Lower leg skin (tissue), 3 donors: ENCODE results near the gene OTULINL.

Experiments used
- POLR2A ChIP-seq, 2 donors: fragments of 450-650 bp; IDR thresholded peaks; one replicate each; pipeline ENCODE4 v1.6.1; 2016 to 2017; ENCODE audit warnings: antibody characterized with exemption in 2 of 2, mild to moderate bottlenecking in 1 of 2, moderate library complexity in 1 of 2
- TF ChIP-seq, protein P1 (sequence below), 3 donors: fragments of 450-650 bp; IDR thresholded peaks; one replicate each; pipeline ENCODE4 v1.5.1; 2016; ENCODE audit warnings: antibody characterized with exemption in 3 of 3, mild to moderate bottlenecking in 3 of 3, moderate library complexity in 2 of 3

GRCh38 chr5:14617441-14617840 lies 35.8 kb downstream of the OTULINL start:
- TF ChIP-seq, protein P1, sequence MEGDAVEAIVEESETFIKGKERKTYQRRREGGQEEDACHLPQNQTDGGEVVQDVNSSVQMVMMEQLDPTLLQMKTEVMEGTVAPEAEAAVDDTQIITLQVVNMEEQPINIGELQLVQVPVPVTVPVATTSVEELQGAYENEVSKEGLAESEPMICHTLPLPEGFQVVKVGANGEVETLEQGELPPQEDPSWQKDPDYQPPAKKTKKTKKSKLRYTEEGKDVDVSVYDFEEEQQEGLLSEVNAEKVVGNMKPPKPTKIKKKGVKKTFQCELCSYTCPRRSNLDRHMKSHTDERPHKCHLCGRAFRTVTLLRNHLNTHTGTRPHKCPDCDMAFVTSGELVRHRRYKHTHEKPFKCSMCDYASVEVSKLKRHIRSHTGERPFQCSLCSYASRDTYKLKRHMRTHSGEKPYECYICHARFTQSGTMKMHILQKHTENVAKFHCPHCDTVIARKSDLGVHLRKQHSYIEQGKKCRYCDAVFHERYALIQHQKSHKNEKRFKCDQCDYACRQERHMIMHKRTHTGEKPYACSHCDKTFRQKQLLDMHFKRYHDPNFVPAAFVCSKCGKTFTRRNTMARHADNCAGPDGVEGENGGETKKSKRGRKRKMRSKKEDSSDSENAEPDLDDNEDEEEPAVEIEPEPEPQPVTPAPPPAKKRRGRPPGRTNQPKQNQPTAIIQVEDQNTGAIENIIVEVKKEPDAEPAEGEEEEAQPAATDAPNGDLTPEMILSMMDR (IDR thresholded peaks at IDR 0.05) = no peak
- TF ChIP-seq POLR2A (IDR thresholded peaks at IDR 0.05) = no peak
